NCI-H1930 (cell line): ENCODE results near the gene OR8D2.
"Not testable (repeated sequence)": the region's sequence is repeated elsewhere in the genome, so short reads cannot be mapped to it uniquely, and the experiment has no call there.

Experiments used
- DNase-seq, 2 experiments: peaks; one replicate each; lab custom pipeline; 2025; lab: John Stamatoyannopoulos, UW

The OR8D2 gene

GRCh38 chr11:124285610-124286344, 34.2 kb downstream of the OR8D2 start:
- peak in 1 of 2 experiments; percentile 5 for DNase-seq

GRCh38 chr11:124278261-124278660, 41.7 kb downstream of the OR8D2 start:
- no peak for DNase-seq

GRCh38 chr11:124277804-124278203, 42.2 kb downstream of the OR8D2 start:
- DNase-seq: no peak

- peak in 1 of 2 experiments; percentile 1 for DNase-seq
Observed at GRCh38 chr11:124277207-124277606, 42.8 kb downstream of the OR8D2 start.

- DNase-seq: no peak
Observed at GRCh38 chr11:124276081-124276480, 43.9 kb downstream of the OR8D2 start.

GRCh38 chr11:124274000-124274399, 46.0 kb downstream of the OR8D2 start:
- no peak for DNase-seq

- not testable (repeated sequence) for DNase-seq
Observed at GRCh38 chr11:124270886-124271285, 49.1 kb downstream of the OR8D2 start.
